Vagina (tissue), 2 donors: ENCODE measurements around the gene XAF1. TPM values are rescaled to one million over a fixed set of nuclear protein-coding genes. Genes with fewer than 3 reads are reported as not detected.

ENCODE experiments used
- DNase-seq, 2 donors: peaks; one replicate each; pipeline ENCODE4 v3.0.0-alpha.2; 2017; ENCODE audit errors: extremely low spot score in 2 of 2
- H3K27ac ChIP-seq: fragments of 200-600 bp; sonication (generic); one replicate; pipeline ENCODE4 v1.5.1; 2019
- H3K27me3 ChIP-seq: fragments of 200-600 bp; sonication (generic); one replicate; pipeline ENCODE4 v1.5.1; 2019
- H3K36me3 ChIP-seq, 2 donors: fragments of 200-600 bp; sonication (generic); one replicate each; pipeline ENCODE4 v1.5.1; 2017 to 2019
- H3K4me1 ChIP-seq: fragments of 200-600 bp; sonication (generic); one replicate; pipeline ENCODE4 v1.5.1; 2019
- H3K4me3 ChIP-seq, 2 donors: fragments of 200-600 bp; sonication (generic); 1 replicate in 1 of 2; 2 replicates in 1 of 2; pipeline ENCODE4 v1.5.1; 2016 to 2019
- H3K9me3 ChIP-seq: fragments of 200-600 bp; sonication (generic); one replicate; pipeline ENCODE4 v1.5.1; 2019
- CTCF ChIP-seq, 3 experiments: fragments of 450-650 bp in 2 of 3; fragments of 200-600 bp in 1 of 3; sonication (generic) in 1 of 3; IDR thresholded peaks; one replicate each; pipeline ENCODE4 v1.5.1; 2017 to 2019; ENCODE audit warnings: antibody characterized with exemption in 3 of 3, mild to moderate bottlenecking in 2 of 3, moderate library complexity in 2 of 3
- POLR2A ChIP-seq, 2 donors: fragments of 450-650 bp; IDR thresholded peaks; one replicate each; pipeline ENCODE4 v1.6.1; 2017; ENCODE audit warnings: antibody characterized with exemption in 2 of 2, mild to moderate bottlenecking in 2 of 2, moderate library complexity in 2 of 2
- POLR2AphosphoS5 ChIP-seq, 2 donors: sonication (generic); formaldehyde crosslinking; IDR thresholded peaks; one replicate each; pipeline ENCODE4 v1.9.0; 2017; ENCODE audit warnings: antibody characterized with exemption in 2 of 2, mild to moderate bottlenecking in 2 of 2, low read depth in 1 of 2; ENCODE audit not compliant: insufficient read depth in 1 of 2
- intact Hi-C: fragments of 100-400 bp; cut with DNase I; formaldehyde crosslinking; loops from one replicate; pipeline ENCODE4 v1.15.1; 2023
- total RNA-seq: library from RNA; depleted of rRNA; stranded (reverse); fragments of >200 nt; gene quantifications from one replicate; pipeline ENCODE4 v1.2.3, GENCODE V29; 2016

XAF1 gene
- total RNA-seq, 1 donor from 2014 or later: 43.0 TPM

DNA sequence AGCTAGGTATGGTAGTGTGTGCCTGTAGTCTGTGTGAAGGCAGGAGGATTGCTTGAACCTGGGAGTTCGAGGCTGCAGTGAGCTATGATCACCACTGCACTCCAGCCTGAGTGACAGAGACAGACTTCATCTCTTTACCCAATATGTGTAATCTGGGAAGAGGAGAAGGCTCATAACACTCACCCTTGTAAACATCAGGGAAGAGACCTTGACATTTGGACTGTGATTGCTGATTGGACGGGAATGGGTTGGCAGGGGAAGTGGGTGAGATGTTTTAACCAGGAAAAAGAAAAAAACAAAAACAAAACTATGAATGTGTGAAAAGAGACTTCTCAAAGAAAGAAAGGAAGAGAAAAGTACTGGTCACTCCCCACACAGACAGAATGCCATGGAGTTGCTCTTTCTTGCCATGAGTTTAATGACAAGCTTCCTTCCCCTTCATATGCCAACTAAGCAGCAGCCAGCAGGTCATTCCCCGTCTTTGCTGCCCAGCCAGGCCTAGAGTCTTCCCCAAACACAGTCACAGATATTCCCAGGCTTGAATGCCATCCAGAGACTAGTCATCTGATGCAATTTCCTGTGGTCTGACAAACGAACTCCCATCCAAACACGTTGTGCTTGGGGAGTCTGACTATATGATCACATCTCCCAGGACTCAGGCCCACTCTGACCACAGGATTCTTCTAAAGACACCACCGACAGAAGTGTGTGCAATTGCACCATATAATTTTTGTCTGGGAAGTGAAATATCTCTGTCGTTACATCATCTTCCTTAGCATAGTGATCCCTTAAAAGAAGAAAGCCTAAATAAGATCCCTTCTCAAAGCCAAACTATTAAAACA lies 3.6 kb upstream of the XAF1 start:
- TF ChIP-seq POLR2A (IDR thresholded peaks at IDR 0.05) (no peak), CTCF (IDR thresholded peaks at IDR 0.05) (no peak), POLR2AphosphoS5 (IDR thresholded peaks at IDR 0.05; ENCODE audit: insufficient read depth in 1 of 2, low read depth in 1 of 2) (no peak)
- Histone ChIP-seq H3K4me3 (no peak overlapping the region), H3K27me3 (no peaks in the 10 kb centered on the region), H3K9me3 (no peaks in the 10 kb centered on the region), H3K27ac (peak overlapping the region; percentile 74), H3K36me3 (no peaks in the 10 kb centered on the region), H3K4me1 (peaks cover 45% of the 10 kb centered on the region)
- DNase-seq: no peak
- intact Hi-C loops: no loop called here

GRCh38 chr17:6753006-6753445 lies 2.8 kb upstream of the XAF1 start:
- no peaks in the 10 kb centered on the region for H3K9me3 ChIP-seq
- peak overlapping the region; percentile 74 for H3K27ac ChIP-seq
- no peak overlapping the region for H3K4me3 ChIP-seq
- TF ChIP-seq POLR2AphosphoS5 (IDR thresholded peaks at IDR 0.05; ENCODE audit: insufficient read depth in 1 of 2, low read depth in 1 of 2) (peak in 1 of 2 donors; percentile 56), POLR2A (IDR thresholded peaks at IDR 0.05) (no peak)
- H3K36me3 ChIP-seq: no peaks in the 10 kb centered on the region
- intact Hi-C loops: no loop called here
- H3K27me3 ChIP-seq: no peaks in the 10 kb centered on the region
- DNase-seq: no peak
- H3K4me1 ChIP-seq: peaks cover 53% of the 10 kb centered on the region

GRCh38 chr17:6753546-6753945 lies 2.3 kb upstream of the XAF1 start:
- Histone ChIP-seq H3K27me3 (no peaks in the 10 kb centered on the region), H3K4me1 (peaks cover 54% of the 10 kb centered on the region), H3K4me3 (no peak overlapping the region), H3K36me3 (no peaks in the 10 kb centered on the region), H3K27ac (peak overlapping the region; percentile 74), H3K9me3 (no peaks in the 10 kb centered on the region)
- no peak for DNase-seq
- no peak for TF ChIP-seq POLR2A (IDR thresholded peaks at IDR 0.05)
- TF ChIP-seq CTCF (IDR thresholded peaks at IDR 0.05): no peak
- TF ChIP-seq POLR2AphosphoS5 (IDR thresholded peaks at IDR 0.05; ENCODE audit: insufficient read depth in 1 of 2, low read depth in 1 of 2): no peak
- intact Hi-C loops: no loop called here

DNA sequence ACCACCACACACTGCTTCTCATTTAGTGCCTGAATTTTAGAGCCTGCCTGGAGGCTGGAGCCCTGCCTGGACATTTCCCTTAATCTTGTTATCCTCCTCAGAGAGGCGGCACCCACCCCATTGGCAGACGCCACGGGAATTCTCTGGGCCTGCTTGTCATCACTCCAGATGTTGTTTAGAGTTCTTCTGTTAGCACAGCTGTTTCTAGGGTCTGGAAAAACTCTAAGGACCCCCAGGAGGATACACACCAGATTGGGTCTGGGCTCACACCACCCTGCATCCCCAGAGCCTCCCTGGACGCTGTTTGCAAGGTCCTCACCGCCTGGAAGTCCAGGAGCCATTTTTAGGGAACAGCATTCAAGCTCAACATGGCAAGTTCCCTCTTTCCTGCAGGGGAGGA lies 565 bp upstream of the XAF1 start:
- no peaks in the 10 kb centered on the region for H3K27me3 ChIP-seq
- intact Hi-C loops: no loop called here
- H3K27ac ChIP-seq: peak overlapping the region; percentile 90
- H3K9me3 ChIP-seq: no peaks in the 10 kb centered on the region
- H3K4me1 ChIP-seq: peaks cover 54% of the 10 kb centered on the region
- peaks cover 0 to 15% of the 10 kb centered on the region in 2 donors for H3K36me3 ChIP-seq
- H3K4me3 ChIP-seq: peak overlapping the region; percentile 46 to 69
- no peak for DNase-seq
- no peak for TF ChIP-seq POLR2A (IDR thresholded peaks at IDR 0.05)
- TF ChIP-seq POLR2AphosphoS5 (IDR thresholded peaks at IDR 0.05; ENCODE audit: insufficient read depth in 1 of 2, low read depth in 1 of 2): no peak
- no peak for TF ChIP-seq CTCF (IDR thresholded peaks at IDR 0.05)

- no peak for TF ChIP-seq POLR2A (IDR thresholded peaks at IDR 0.05)
- no peak for TF ChIP-seq CTCF (IDR thresholded peaks at IDR 0.05)
- no peak for TF ChIP-seq POLR2AphosphoS5 (IDR thresholded peaks at IDR 0.05; ENCODE audit: insufficient read depth in 1 of 2, low read depth in 1 of 2)
- Histone ChIP-seq H3K27ac (peak overlapping the region; percentile 90), H3K9me3 (no peaks in the 10 kb centered on the region), H3K36me3 (peaks cover 0 to 21% of the 10 kb centered on the region in 2 donors), H3K4me1 (peaks cover 53% of the 10 kb centered on the region), H3K27me3 (no peaks in the 10 kb centered on the region), H3K4me3 (peak overlapping the region; percentile 46 to 69)
- DNase-seq: no peak
- intact Hi-C loops: no loop called here
These were observed 682 bp downstream of the XAF1 start for GRCh38 chr17:6756425-6757031.
